ENCODE measurements around the gene CCNY. TPM values are rescaled to one million over a fixed set of nuclear protein-coding genes. Genes with fewer than 3 reads are reported as not detected.

The CCNY gene
- total RNA-seq, 2 experiments from 2014 or later = 64.9 to 66.9 TPM

DNA sequence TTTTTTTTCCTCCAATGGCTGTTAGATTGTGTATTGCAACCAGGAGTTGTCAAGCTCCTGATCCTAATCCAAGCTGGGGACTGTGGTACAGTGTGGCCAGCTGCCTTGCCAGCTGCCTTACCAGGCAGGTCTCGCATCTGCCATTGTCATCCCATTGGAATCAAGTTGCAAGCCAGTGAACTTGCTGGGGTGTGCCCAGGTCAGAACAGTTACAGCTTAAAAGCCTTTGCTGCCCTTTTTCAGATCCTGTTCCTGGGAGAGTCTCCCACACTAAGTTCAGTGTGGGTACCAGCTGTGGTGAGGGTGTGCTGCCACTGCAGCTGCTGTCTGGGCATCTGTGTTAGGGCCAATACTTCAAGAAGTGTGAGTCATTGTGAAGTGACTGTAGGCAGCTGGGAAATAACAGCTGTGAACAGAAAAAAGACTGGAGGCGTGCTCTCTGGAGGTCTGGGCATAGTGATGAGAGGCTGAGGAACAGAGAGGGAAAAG lies 72.8 kb downstream of the CCNY start:
- no peaks in the 10 kb centered on the region for H3K9me3 ChIP-seq (ENCODE audit: control insufficient read depth in 1 of 2, insufficient read depth in 1 of 2, low read length in 2 of 2)
- no peaks in the 10 kb centered on the region for H3K36me3 Mint-ChIP-seq (ENCODE audit: low read depth)
- H3K4me1 ChIP-seq (ENCODE audit: insufficient read depth, low read length) = peaks cover 25% of the 10 kb centered on the region
- no peaks in the 10 kb centered on the region for H3K36me3 ChIP-seq (ENCODE audit: insufficient read depth, low read length)
- ChIA-PET CTCF (no interaction called here), POLR2A (interaction anchor here (1.1 to 1.3 kb wide), 2 partner anchors 9 to 12 kb away, joined by 3 to 4 read pairs; no protein-coding TSS in a partner anchor)
- no peaks in the 10 kb centered on the region for H3K27me3 ChIP-seq (ENCODE audit: control insufficient read depth in 1 of 2, insufficient read depth in 2 of 2, low read length in 2 of 2)
- peak overlapping the region; percentile 1 for H3K27ac Mint-ChIP-seq
- no peaks in the 10 kb centered on the region for H3K27me3 Mint-ChIP-seq
- no peak overlapping the region for H3K4me3 Mint-ChIP-seq
- intact Hi-C loops (cut with DNase I, micrococcal nuclease) = no loop called here
- H3K4me3 ChIP-seq (ENCODE audit: low read length) = no peak overlapping the region
- H3K4me1 Mint-ChIP-seq (ENCODE audit: low read depth) = peaks cover 2% of the 10 kb centered on the region
- no peak for TF ChIP-seq CTCF (IDR thresholded peaks at IDR 0.05)
- no peak overlapping the region for H3K27ac ChIP-seq (ENCODE audit: low read depth in 1 of 2, low read length in 2 of 2)
- no peaks in the 10 kb centered on the region for H3K9me3 Mint-ChIP-seq
- no peak for ATAC-seq (ENCODE audit: poor library complexity)
- DNase-seq = peak in 3 of 14 experiments; percentile 20 to 31 (median 23)

DNA sequence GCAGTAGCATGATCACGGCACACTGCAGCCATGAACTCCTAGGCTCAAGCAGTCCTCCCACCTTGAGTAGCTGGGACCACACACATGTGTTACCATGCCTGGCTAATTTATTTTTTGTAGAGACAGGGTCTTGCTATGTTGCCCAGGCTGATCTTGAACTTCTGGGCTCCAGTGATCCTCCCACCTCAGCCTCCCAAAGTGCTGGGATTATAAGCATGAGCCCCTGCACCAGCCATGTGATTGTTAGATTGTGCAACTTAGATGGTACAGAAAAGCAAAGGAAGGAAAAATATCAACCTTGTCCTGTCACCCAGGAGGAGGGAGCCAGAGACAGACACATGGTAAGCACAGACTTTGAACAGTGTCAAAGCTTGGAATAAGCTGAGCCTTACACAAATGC lies 73.5 kb downstream of the CCNY start:
- no peaks in the 10 kb centered on the region for H3K27me3 Mint-ChIP-seq
- no peak overlapping the region for H3K4me3 ChIP-seq (ENCODE audit: low read length)
- H3K36me3 ChIP-seq (ENCODE audit: insufficient read depth, low read length) = no peaks in the 10 kb centered on the region
- no peaks in the 10 kb centered on the region for H3K27me3 ChIP-seq (ENCODE audit: control insufficient read depth in 1 of 2, insufficient read depth in 2 of 2, low read length in 2 of 2)
- peaks cover 9% of the 10 kb centered on the region for H3K4me1 Mint-ChIP-seq (ENCODE audit: low read depth)
- intact Hi-C loops (cut with DNase I, micrococcal nuclease) = no loop called here
- ChIA-PET CTCF (interaction anchor here (1.4 kb wide), 1 partner anchor 80 kb away, joined by 3 read pairs; no protein-coding TSS in a partner anchor), POLR2A (interaction anchor here (1.1 to 1.3 kb wide), 2 partner anchors 8 to 11 kb away, joined by 3 to 4 read pairs; no protein-coding TSS in a partner anchor)
- H3K4me1 ChIP-seq (ENCODE audit: insufficient read depth, low read length) = peaks cover 29% of the 10 kb centered on the region
- no peaks in the 10 kb centered on the region for H3K9me3 ChIP-seq (ENCODE audit: control insufficient read depth in 1 of 2, insufficient read depth in 1 of 2, low read length in 2 of 2)
- no peak for ATAC-seq (ENCODE audit: poor library complexity)
- peak overlapping the region; percentile 1 for H3K27ac Mint-ChIP-seq
- H3K36me3 Mint-ChIP-seq (ENCODE audit: low read depth) = no peaks in the 10 kb centered on the region
- no peak for DNase-seq
- H3K27ac ChIP-seq (ENCODE audit: low read depth in 1 of 2, low read length in 2 of 2) = no peak overlapping the region
- no peak overlapping the region for H3K4me3 Mint-ChIP-seq
- H3K9me3 Mint-ChIP-seq = no peaks in the 10 kb centered on the region
- TF ChIP-seq CTCF (IDR thresholded peaks at IDR 0.05) = no peak

GRCh38 chr10:35412003-35412723 lies 75.9 kb downstream of the CCNY start:
- Histone ChIP-seq H3K4me1 (ENCODE audit: insufficient read depth, low read length) (peaks cover 42% of the 10 kb centered on the region), H3K9me3 (ENCODE audit: control insufficient read depth in 1 of 2, insufficient read depth in 1 of 2, low read length in 2 of 2) (no peaks in the 10 kb centered on the region), H3K36me3 (ENCODE audit: insufficient read depth, low read length) (no peaks in the 10 kb centered on the region), H3K4me3 (ENCODE audit: low read length) (no peak overlapping the region), H3K27me3 (ENCODE audit: control insufficient read depth in 1 of 2, insufficient read depth in 2 of 2, low read length in 2 of 2) (no peaks in the 10 kb centered on the region), H3K27ac (ENCODE audit: low read depth in 1 of 2, low read length in 2 of 2) (no peak overlapping the region)
- DNase-seq = no peak
- POLR2A ChIA-PET = interaction anchor here (0.6 kb wide), 1 partner anchor 11 kb away, joined by 3 read pairs; no protein-coding TSS in a partner anchor
- no peaks in the 10 kb centered on the region for H3K27me3 Mint-ChIP-seq
- peaks cover 33% of the 10 kb centered on the region for H3K4me1 Mint-ChIP-seq (ENCODE audit: low read depth)
- no peaks in the 10 kb centered on the region for H3K9me3 Mint-ChIP-seq
- CTCF ChIA-PET = interaction anchor here (1.2 kb wide), 1 partner anchor 216 kb away, joined by 3 read pairs; no protein-coding TSS in a partner anchor
- no peaks in the 10 kb centered on the region for H3K36me3 Mint-ChIP-seq (ENCODE audit: low read depth)
- no peak for TF ChIP-seq CTCF (IDR thresholded peaks at IDR 0.05)
- ATAC-seq (ENCODE audit: poor library complexity) = no peak
- no peak overlapping the region for H3K4me3 Mint-ChIP-seq
- H3K27ac Mint-ChIP-seq = no peak overlapping the region
- intact Hi-C loops (cut with DNase I, micrococcal nuclease) = loop anchor here in 1 of 2 experiments (2.0 kb wide), 1 partner anchor 15 kb away; no protein-coding TSS in a partner anchor
